AG09319 (cell line): Measurements from ENCODE around the gene CGB3.

Source experiments
- DNase-seq: peaks from one replicate; pipeline ENCODE4 v3.0.0-alpha.2; 2010; ENCODE audit warnings: low read depth; ENCODE audit errors: extremely low read depth
- TF ChIP-seq, protein P1 (sequence below): IDR thresholded peaks from 2 replicates; pipeline ENCODE4 v1.5.1; 2011; ENCODE audit warnings: low read depth, mild to moderate bottlenecking, inconsistent platforms, low read length, moderate library complexity

The CGB3 gene

DNA sequence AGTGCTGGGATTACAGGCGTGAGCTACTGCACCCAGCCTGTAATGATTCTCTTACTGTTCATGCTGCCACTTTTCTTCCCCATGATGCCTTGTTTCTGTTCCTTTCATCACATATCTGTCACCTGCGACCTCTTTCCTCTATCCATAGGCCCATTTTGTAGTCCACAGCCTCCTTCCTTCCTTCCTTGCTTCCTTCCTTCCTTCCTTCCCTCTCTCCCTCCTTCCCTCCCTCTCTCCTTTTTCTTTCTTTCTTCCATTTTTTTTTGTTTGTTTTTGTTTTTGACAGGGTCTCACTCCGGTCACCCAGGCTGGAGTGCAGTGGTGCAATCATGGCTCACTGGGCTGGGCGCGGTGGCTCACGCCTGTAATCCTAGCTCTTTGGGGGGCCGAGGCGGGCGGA lies 35.3 kb downstream of the CGB3 start:
- DNase-seq, result no peak
- TF ChIP-seq, protein P1, sequence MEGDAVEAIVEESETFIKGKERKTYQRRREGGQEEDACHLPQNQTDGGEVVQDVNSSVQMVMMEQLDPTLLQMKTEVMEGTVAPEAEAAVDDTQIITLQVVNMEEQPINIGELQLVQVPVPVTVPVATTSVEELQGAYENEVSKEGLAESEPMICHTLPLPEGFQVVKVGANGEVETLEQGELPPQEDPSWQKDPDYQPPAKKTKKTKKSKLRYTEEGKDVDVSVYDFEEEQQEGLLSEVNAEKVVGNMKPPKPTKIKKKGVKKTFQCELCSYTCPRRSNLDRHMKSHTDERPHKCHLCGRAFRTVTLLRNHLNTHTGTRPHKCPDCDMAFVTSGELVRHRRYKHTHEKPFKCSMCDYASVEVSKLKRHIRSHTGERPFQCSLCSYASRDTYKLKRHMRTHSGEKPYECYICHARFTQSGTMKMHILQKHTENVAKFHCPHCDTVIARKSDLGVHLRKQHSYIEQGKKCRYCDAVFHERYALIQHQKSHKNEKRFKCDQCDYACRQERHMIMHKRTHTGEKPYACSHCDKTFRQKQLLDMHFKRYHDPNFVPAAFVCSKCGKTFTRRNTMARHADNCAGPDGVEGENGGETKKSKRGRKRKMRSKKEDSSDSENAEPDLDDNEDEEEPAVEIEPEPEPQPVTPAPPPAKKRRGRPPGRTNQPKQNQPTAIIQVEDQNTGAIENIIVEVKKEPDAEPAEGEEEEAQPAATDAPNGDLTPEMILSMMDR, result no peak

DNA sequence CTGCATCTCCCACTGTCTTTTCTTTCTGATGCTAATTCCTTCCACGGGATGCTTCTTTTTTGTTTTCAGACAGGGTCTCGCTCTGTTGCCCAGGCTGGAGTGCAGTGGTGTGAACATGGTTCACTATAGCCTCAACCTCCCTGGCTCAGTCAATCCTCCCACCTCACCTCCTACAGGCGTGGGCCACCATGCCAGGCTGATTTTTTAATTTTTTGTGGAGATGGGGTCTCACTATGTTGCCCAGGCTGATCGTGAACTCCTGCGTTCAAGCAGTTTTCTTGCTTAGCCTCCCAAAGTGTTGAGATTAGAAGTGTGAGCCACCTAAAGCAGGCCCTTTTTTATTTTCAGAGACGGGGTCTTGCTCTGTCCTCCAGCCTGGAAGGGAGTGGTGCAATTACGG lies 35.8 kb downstream of the CGB3 start:
- TF ChIP-seq, protein P1, result no peak
- no peak for DNase-seq

DNA sequence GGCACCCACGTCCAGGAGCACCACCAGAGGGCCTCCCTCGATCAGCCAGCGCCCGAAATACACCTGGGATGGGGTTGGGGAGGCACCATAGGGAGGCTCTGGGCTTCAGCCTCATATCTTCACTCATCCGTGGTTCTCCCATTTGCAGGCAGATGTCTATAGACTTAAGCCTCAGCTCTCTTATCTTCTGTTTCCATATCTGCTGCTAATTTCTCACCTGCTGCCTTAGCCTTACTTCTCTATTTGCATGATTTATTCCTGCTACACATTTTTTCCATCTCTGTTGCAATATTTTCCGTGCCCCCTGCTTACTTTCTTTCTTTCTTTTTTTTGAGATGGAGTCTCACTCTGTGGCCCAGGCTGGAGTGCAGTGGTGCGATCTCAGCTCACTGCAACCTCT lies 36.8 kb downstream of the CGB3 start:
- DNase-seq, result no peak
- TF ChIP-seq, protein P1, result no peak

DNA sequence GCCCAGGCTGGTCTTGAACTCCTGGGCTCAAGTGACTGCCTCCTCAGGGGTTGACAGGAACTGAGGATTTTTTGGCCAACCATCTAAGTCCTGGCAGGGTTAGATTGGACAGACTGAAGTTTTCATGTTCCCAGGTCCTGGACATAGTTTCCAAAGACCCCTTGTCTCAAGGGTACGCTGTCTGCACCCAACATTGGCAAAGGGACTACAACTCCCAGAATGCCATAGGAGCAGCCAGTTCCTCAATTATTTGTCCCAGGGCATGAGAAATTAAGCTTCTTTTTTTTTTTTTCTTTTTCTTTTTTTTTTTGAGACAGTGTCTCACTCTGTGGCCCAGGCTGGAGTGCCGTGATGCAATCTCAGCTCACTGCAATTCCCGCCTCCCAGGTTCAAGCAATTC lies 37.9 kb downstream of the CGB3 start:
- TF ChIP-seq, protein P1, result no peak
- no peak for DNase-seq

DNA sequence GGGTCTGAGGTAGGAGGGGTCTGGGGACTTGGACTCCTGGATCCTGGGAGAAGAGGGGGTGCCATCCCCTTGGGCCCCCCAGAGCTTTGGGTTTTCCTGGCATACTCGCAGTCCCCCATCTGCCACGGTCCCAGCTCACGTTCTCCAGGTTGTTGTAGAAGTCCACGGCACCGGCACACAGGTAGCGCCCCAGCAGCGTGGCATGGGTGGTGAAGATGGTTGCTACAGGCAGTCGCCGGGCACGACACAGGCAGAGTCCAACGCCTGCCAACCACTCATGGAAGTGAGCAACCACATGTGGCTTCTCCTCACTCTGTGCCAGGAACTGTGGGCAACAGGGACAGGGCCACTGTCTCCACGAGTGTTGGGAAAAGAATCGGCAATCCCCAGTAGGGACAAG lies 38.4 kb downstream of the CGB3 start:
- DNase-seq, result no peak
- TF ChIP-seq, protein P1, result no peak

DNA sequence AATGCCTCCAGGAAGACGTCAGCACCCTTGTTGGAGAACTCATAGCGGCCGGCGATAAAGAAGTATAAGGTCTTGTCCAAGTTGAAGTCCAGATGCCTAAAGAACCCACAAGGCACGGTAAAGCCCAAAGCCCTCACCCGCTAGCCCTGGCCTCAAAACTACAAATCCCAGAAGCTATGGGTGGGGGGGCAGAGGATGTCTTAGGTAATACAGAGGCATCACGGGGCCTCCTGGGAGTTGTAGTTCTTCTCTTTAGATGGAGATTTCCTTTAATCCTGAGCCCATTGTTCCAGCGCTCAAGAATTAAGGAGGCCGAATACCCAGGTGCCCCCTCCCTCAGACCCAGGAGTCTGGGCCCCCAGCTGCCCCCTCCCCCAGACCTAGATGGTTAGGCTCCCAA lies 41.9 kb downstream of the CGB3 start:
- TF ChIP-seq, protein P1, result no peak
- DNase-seq, result no peak

DNA sequence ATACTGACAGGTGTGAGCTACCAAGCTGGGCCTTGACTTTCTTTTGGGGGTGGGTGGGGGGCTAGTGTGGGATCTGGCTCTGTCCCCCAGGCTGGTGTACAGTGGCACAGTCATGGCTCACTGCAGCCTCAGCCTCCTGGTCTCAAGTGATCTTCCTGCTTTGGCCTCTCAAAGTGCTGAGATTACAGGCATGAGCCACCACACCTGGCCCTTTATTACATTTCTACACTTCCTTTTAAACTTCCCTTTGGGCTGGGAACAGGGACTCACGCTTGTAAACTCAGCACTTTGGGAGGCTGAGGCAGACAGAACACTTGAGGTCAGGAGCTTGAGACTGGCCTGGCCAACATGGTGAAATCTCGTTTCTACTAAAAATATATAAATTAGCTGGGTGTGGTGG lies 47.1 kb downstream of the CGB3 start:
- DNase-seq, result no peak
- TF ChIP-seq, protein P1, result no peak
